Activated CD8-positive, alpha-beta T cell treated with anti-CD3 and anti-CD28 coated beads for 36 hours (primary cell): Measurements from ENCODE around the gene DNAJC18. TPM values are rescaled to one million over a fixed set of nuclear protein-coding genes. Genes with fewer than 3 reads are reported as not detected.
A peak's percentile ranks its signal among the peaks of the same experiment; 100 is the strongest.

Experiments used
- ATAC-seq: fragments of 200-7000 bp; cut with Tn5 transposase; one replicate; pipeline ENCODE4 v1.10.0; 2021; ENCODE audit warnings: mild to moderate bottlenecking, moderate library complexity
- CTCF ChIA-PET: fragments of 350-600 bp; sonication (Branson Sonifier 250); formaldehyde crosslinking; loops from one replicate; lab custom pipeline; 2021; ENCODE audit warnings: antibody characterized with exemption; lab: Charles Lee
- POLR2A ChIA-PET: fragments of 350-600 bp; sonication (Branson Sonifier 250); formaldehyde crosslinking; loops from one replicate; lab custom pipeline; 2021; ENCODE audit warnings: antibody characterized with exemption; lab: Charles Lee
- DNase-seq: peaks from one replicate; pipeline ENCODE4 v3.0.0-alpha.2; 2020
- H3K27ac Mint-ChIP-seq: one replicate; pipeline ENCODE4 v1.8.0; 2021; ENCODE audit warnings: mild to moderate bottlenecking, mixed read lengths
- H3K27me3 Mint-ChIP-seq: one replicate; pipeline ENCODE4 v1.8.0; 2021; ENCODE audit warnings: mixed read lengths
- H3K36me3 Mint-ChIP-seq: one replicate; pipeline ENCODE4 v1.8.0; 2021; ENCODE audit warnings: low read depth, mixed read lengths
- H3K4me1 Mint-ChIP-seq: one replicate; pipeline ENCODE4 v1.8.0; 2021; ENCODE audit warnings: low read depth, mixed read lengths
- H3K4me3 Mint-ChIP-seq: one replicate; pipeline ENCODE4 v1.8.0; 2021; ENCODE audit warnings: mild to moderate bottlenecking, moderate library complexity, mixed read lengths
- H3K9me3 Mint-ChIP-seq: one replicate; pipeline ENCODE4 v1.8.0; 2021; ENCODE audit warnings: mixed read lengths
- CTCF ChIP-seq: fragments of 200-600 bp; IDR thresholded peaks from one replicate; pipeline ENCODE4 v1.8.0; 2022; ENCODE audit warnings: antibody characterized with exemption, mild to moderate bottlenecking
- intact Hi-C: fragments of 100-400 bp; cut with micrococcal nuclease; formaldehyde crosslinking; loops from one replicate; pipeline ENCODE4 v1.10.0; 2022
- total RNA-seq, 2 experiments: library from RNA; stranded (reverse); gene quantifications; one replicate each; pipeline ENCODE4 v1.2.3, GENCODE V29; 2021

The DNAJC18 gene
- total RNA-seq, 2 experiments from 2014 or later, result 24.9 to 27.5 TPM

- ChIA-PET POLR2A (interaction anchor here (0.6 to 2.2 kb wide), 9 partner anchors 11 to 138 kb away, joined by 3 to 5 read pairs (median 3); partner anchors contain the start of genes SMIM33, SPATA24 and STING1), CTCF (interaction anchor here (0.6 to 13.9 kb wide), 49 partner anchors 8 to 343 kb away, joined by 3 to 444 read pairs (median 5); partner anchors contain the start of genes DNAJC18, SMIM33, STING1 and UBE2D2)
- Mint-ChIP-seq H3K36me3 (peaks cover 39% of the 10 kb centered on the region), H3K4me3 (no peak overlapping the region), H3K9me3 (no peaks in the 10 kb centered on the region), H3K4me1 (peaks cover 5% of the 10 kb centered on the region), H3K27me3 (no peaks in the 10 kb centered on the region), H3K27ac (no peak overlapping the region)
- DNase-seq (peak; percentile 72), ATAC-seq (peak; percentile 96)
- intact Hi-C loops, result loop anchor here (1.0 kb wide), 1 partner anchor 91 kb away; no protein-coding TSS in a partner anchor
- TF ChIP-seq CTCF, result peak; percentile 96
These were observed 16.9 kb downstream of the DNAJC18 start for GRCh38 chr5:139422307-139422893.

GRCh38 chr5:139419226-139420192 is 19.8 kb downstream of the DNAJC18 start:
- H3K4me1 Mint-ChIP-seq, result peaks cover 30% of the 10 kb centered on the region
- H3K27me3 Mint-ChIP-seq, result no peaks in the 10 kb centered on the region
- intact Hi-C loops, result no loop called here
- TF ChIP-seq CTCF, result no peak
- no peak overlapping the region for H3K4me3 Mint-ChIP-seq
- DNase-seq, result no peak
- no peak for ATAC-seq
- no peak overlapping the region for H3K27ac Mint-ChIP-seq
- POLR2A ChIA-PET, result interaction anchor here (0.8 to 2.4 kb wide), 7 partner anchors 13 to 98 kb away, joined by 3 to 10 read pairs (median 3); partner anchors contain the start of gene DNAJC18
- no peaks in the 10 kb centered on the region for H3K9me3 Mint-ChIP-seq
- CTCF ChIA-PET, result interaction anchor here (0.9 to 13.9 kb wide), 9 partner anchors 9 to 346 kb away, joined by 3 to 444 read pairs (median 5); partner anchors contain the start of genes SMIM33, SPATA24 and STING1
- H3K36me3 Mint-ChIP-seq, result peaks cover 44% of the 10 kb centered on the region

GRCh38 chr5:139418793-139419192 is 20.5 kb downstream of the DNAJC18 start:
- H3K4me1 Mint-ChIP-seq, result peaks cover 37% of the 10 kb centered on the region
- ChIA-PET CTCF (interaction anchor here (1.0 to 13.9 kb wide), 4 partner anchors 8 to 347 kb away, joined by 3 to 444 read pairs (median 6); no protein-coding TSS in a partner anchor), POLR2A (interaction anchor here (0.8 to 0.9 kb wide), 2 partner anchors 20 to 99 kb away, joined by 3 read pairs; partner anchors contain the start of gene DNAJC18)
- ATAC-seq, result no peak
- no peak for DNase-seq
- no peaks in the 10 kb centered on the region for H3K9me3 Mint-ChIP-seq
- peaks cover 42% of the 10 kb centered on the region for H3K36me3 Mint-ChIP-seq
- no peak overlapping the region for H3K27ac Mint-ChIP-seq
- no peak overlapping the region for H3K4me3 Mint-ChIP-seq
- intact Hi-C loops, result no loop called here
- no peaks in the 10 kb centered on the region for H3K27me3 Mint-ChIP-seq
- no peak for TF ChIP-seq CTCF

- Mint-ChIP-seq H3K9me3 (no peaks in the 10 kb centered on the region), H3K27me3 (no peaks in the 10 kb centered on the region), H3K4me3 (no peak overlapping the region), H3K4me1 (peaks cover 46% of the 10 kb centered on the region), H3K36me3 (peaks cover 42% of the 10 kb centered on the region), H3K27ac (peak overlapping the region; percentile 96)
- DNase-seq (no peak), ATAC-seq (no peak)
- CTCF ChIA-PET, result interaction anchor here (1.1 to 13.9 kb wide), 3 partner anchors 14 to 158 kb away, joined by 3 to 444 read pairs (median 11); partner anchors contain the start of gene SPATA24
- intact Hi-C loops, result no loop called here
- no peak for TF ChIP-seq CTCF
- POLR2A ChIA-PET, result no interaction called here
These were observed 22.1 kb downstream of the DNAJC18 start for GRCh38 chr5:139417214-139417613.
